ENCODE measurements around the gene IFT81.
"Not testable (repeated sequence)": the region's sequence is repeated elsewhere in the genome, so short reads cannot be mapped to it uniquely, and the experiment has no call there.

The IFT81 gene

DNA sequence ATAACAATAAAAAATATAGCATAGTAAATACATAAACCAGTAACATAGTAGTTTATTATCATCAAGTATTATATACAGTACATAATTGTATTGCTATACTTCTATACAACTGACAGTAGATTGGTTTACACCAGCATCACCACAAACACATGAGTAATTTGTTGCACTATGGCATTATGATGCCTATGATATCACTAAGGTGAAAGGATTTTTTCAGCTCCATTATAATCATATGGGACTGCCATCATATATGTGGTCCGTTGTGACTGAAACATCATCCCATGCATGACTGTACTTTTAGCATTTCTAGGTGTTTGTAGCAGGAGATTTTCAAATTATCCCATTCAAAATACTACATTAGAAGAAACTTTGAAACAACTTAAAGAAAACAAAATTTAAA is 77.8 kb downstream of the IFT81 start:
- H2AFZ ChIP-seq (ENCODE audit: low read depth, low read length): no peak overlapping the region
- no peaks in the 10 kb centered on the region for H3K9me3 ChIP-seq (ENCODE audit: insufficient read depth, low read length)
- TF ChIP-seq EZH2phosphoT487 (IDR thresholded peaks at IDR 0.05; ENCODE audit: low read depth): no peak
- TF ChIP-seq, protein P1, sequence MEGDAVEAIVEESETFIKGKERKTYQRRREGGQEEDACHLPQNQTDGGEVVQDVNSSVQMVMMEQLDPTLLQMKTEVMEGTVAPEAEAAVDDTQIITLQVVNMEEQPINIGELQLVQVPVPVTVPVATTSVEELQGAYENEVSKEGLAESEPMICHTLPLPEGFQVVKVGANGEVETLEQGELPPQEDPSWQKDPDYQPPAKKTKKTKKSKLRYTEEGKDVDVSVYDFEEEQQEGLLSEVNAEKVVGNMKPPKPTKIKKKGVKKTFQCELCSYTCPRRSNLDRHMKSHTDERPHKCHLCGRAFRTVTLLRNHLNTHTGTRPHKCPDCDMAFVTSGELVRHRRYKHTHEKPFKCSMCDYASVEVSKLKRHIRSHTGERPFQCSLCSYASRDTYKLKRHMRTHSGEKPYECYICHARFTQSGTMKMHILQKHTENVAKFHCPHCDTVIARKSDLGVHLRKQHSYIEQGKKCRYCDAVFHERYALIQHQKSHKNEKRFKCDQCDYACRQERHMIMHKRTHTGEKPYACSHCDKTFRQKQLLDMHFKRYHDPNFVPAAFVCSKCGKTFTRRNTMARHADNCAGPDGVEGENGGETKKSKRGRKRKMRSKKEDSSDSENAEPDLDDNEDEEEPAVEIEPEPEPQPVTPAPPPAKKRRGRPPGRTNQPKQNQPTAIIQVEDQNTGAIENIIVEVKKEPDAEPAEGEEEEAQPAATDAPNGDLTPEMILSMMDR (IDR thresholded peaks at IDR 0.05; ENCODE audit: low read depth, low read length): no peak
- H4K20me1 ChIP-seq (ENCODE audit: insufficient read depth, low read length): no peaks in the 10 kb centered on the region
- no peak overlapping the region for H3K4me3 ChIP-seq (ENCODE audit: low read length)
- no peak overlapping the region for H3K9ac ChIP-seq (ENCODE audit: low read length)
- no peak overlapping the region for H3K27ac ChIP-seq (ENCODE audit: low read length)
- H3K79me2 ChIP-seq (ENCODE audit: low read length): no peaks in the 10 kb centered on the region
- H3K4me2 ChIP-seq (ENCODE audit: low read length): no peak overlapping the region
- peaks cover 8% of the 10 kb centered on the region for H3K4me1 ChIP-seq (ENCODE audit: low read length)
- no peaks in the 10 kb centered on the region for H3K27me3 ChIP-seq (ENCODE audit: low read depth, low read length)
- H3K36me3 ChIP-seq (replicated peaks; ENCODE audit: low read depth, low read length): no peaks in the 10 kb centered on the region

DNA sequence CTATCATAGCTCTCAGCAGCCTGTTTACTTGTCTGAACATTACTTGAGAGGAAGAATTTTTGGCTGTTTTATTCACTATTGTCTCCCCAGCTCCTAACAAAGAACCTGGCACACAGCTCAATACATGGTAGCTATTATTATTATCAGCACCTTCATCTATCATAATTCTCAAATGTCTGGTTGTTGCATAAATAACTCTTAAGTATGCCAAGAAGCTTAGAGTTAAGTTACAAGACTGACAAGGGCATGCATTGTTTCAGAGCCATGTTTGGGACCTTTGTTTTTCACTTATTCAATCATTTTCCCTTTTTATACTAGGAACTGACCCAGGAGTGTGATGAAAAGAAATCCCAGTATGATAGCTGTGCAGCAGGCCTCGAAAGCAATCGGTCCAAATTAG is 79.4 kb downstream of the IFT81 start:
- TF ChIP-seq, protein P1 (IDR thresholded peaks at IDR 0.05; ENCODE audit: low read depth, low read length): no peak
- no peak for TF ChIP-seq EZH2phosphoT487 (IDR thresholded peaks at IDR 0.05; ENCODE audit: low read depth)
- H3K4me3 ChIP-seq (ENCODE audit: low read length): no peak overlapping the region
- no peaks in the 10 kb centered on the region for H3K79me2 ChIP-seq (ENCODE audit: low read length)
- no peaks in the 10 kb centered on the region for H3K9me3 ChIP-seq (ENCODE audit: insufficient read depth, low read length)
- no peak overlapping the region for H3K9ac ChIP-seq (ENCODE audit: low read length)
- H3K36me3 ChIP-seq (replicated peaks; ENCODE audit: low read depth, low read length): no peaks in the 10 kb centered on the region
- H3K27me3 ChIP-seq (ENCODE audit: low read depth, low read length): no peaks in the 10 kb centered on the region
- no peak overlapping the region for H2AFZ ChIP-seq (ENCODE audit: low read depth, low read length)
- H3K27ac ChIP-seq (ENCODE audit: low read length): no peak overlapping the region
- H3K4me2 ChIP-seq (ENCODE audit: low read length): no peak overlapping the region
- H4K20me1 ChIP-seq (ENCODE audit: insufficient read depth, low read length): no peaks in the 10 kb centered on the region
- peaks cover 8% of the 10 kb centered on the region for H3K4me1 ChIP-seq (ENCODE audit: low read length)

DNA sequence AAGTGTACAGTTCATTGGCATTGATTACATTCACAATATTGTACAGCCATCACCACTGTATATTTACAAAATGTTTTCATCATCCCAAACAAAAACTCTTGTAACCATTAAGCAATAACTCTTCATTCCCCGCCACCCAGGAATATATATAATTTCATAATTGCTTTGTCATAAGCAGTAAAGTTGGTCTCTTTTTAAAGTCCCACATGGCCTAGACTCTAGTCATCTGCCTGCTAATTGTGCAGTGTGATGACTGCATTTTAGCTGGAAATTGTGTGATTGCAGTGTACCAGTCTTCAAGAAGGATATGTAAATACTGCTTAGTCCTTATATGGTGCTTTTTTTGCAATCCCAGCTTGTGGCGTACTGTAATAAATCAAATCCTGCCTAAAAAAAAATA is 81.8 kb downstream of the IFT81 start:
- Histone ChIP-seq H3K27ac (ENCODE audit: low read length) (no peak overlapping the region), H3K79me2 (ENCODE audit: low read length) (no peaks in the 10 kb centered on the region), H3K27me3 (ENCODE audit: low read depth, low read length) (no peaks in the 10 kb centered on the region), H3K4me3 (ENCODE audit: low read length) (no peak overlapping the region), H2AFZ (ENCODE audit: low read depth, low read length) (no peak overlapping the region), H4K20me1 (ENCODE audit: insufficient read depth, low read length) (no peaks in the 10 kb centered on the region), H3K36me3 (replicated peaks; ENCODE audit: low read depth, low read length) (no peaks in the 10 kb centered on the region), H3K4me1 (ENCODE audit: low read length) (no peaks in the 10 kb centered on the region), H3K9me3 (ENCODE audit: insufficient read depth, low read length) (no peaks in the 10 kb centered on the region), H3K9ac (ENCODE audit: low read length) (no peak overlapping the region), H3K4me2 (ENCODE audit: low read length) (no peak overlapping the region)
- TF ChIP-seq, protein P1 (IDR thresholded peaks at IDR 0.05; ENCODE audit: low read depth, low read length): no peak
- TF ChIP-seq EZH2phosphoT487 (IDR thresholded peaks at IDR 0.05; ENCODE audit: low read depth): no peak

DNA sequence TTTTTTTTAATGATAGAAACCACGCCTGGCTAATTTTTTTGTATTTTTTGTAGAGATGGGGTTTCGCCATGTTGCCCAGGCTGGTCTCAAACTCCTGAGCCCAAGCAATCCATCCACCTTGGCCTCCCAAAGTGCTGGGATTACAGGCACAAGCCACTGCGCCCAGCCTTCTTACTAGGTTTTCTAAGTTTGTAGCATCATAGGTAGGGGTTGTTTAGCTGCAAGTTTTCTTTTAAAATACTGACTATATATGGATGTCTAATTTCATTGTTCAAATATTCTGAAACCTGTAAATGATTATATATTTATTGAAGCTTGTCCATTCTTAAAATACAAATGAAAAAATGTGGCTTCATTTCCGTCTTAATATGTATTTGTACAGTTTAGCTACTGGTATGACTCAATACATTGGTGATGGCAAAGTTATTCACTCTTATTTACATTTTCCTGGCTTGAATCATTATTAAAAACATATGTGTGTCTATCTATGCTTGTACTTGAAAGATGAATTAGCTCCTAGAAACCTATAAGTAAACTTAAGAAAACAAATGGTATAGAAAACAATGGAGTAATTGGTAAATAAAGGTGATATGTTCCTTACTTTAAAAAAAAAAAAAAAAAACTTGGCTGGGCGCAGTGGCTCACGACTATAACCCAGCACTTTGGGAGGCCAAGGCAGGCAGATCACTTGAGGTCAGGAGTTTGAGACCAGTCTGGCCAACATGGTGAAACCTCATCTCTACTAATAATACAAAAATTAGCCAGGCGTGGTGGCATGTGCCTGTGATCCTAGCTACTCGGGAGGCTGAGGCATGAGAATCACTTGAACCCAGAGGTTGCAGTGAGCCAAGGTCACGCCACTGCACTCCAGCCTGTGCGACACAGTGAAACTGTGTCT is 87.7 kb downstream of the IFT81 start:
- not testable (repeated sequence) for H3K9ac ChIP-seq (ENCODE audit: low read length); H3K4me3 ChIP-seq (ENCODE audit: low read length); H3K27ac ChIP-seq (ENCODE audit: low read length); H4K20me1 ChIP-seq (ENCODE audit: insufficient read depth, low read length); H3K9me3 ChIP-seq (ENCODE audit: insufficient read depth, low read length); H3K4me2 ChIP-seq (ENCODE audit: low read length); H3K36me3 ChIP-seq (replicated peaks; ENCODE audit: low read depth, low read length); H2AFZ ChIP-seq (ENCODE audit: low read depth, low read length); H3K4me1 ChIP-seq (ENCODE audit: low read length); H3K27me3 ChIP-seq (ENCODE audit: low read depth, low read length); H3K79me2 ChIP-seq (ENCODE audit: low read length)
